Measurements from ENCODE around the gene PRX. TPM values are rescaled to one million over a fixed set of nuclear protein-coding genes. Genes with fewer than 3 reads are reported as not detected.

PRX gene
- total RNA-seq, 2 donors from 2014 or later, result 0.77 to 1.6 TPM

- no peaks in the 10 kb centered on the region for H3K9me3 Mint-ChIP-seq
- no peaks in the 10 kb centered on the region for H3K36me3 Mint-ChIP-seq
- no peak for ATAC-seq
- H3K27ac Mint-ChIP-seq, result no peak overlapping the region
- no peak for DNase-seq (ENCODE audit: low spot score in 2 of 2)
Observed at GRCh38 chr19:40407714-40408597, 5.2 kb downstream of the PRX start.

- H3K9me3 Mint-ChIP-seq, result no peaks in the 10 kb centered on the region
- peak overlapping the region in 1 of 2 donors; percentile 70 for H3K27ac Mint-ChIP-seq
- peak; percentile 86 to 87 for DNase-seq (ENCODE audit: low spot score in 2 of 2)
- no peaks in the 10 kb centered on the region for H3K36me3 Mint-ChIP-seq
- peak; percentile 76 to 90 for ATAC-seq
Observed at GRCh38 chr19:40403262-40403984, 9.8 kb downstream of the PRX start.

GRCh38 chr19:40400559-40400958 lies 12.6 kb downstream of the PRX start:
- DNase-seq (ENCODE audit: low spot score in 2 of 2) (no peak), ATAC-seq (no peak)
- no peaks in the 10 kb centered on the region for H3K36me3 Mint-ChIP-seq
- H3K27ac Mint-ChIP-seq, result no peak overlapping the region
- no peaks in the 10 kb centered on the region for H3K9me3 Mint-ChIP-seq

GRCh38 chr19:40398417-40399131 lies 14.6 kb downstream of the PRX start:
- Mint-ChIP-seq H3K9me3 (no peaks in the 10 kb centered on the region), H3K36me3 (no peaks in the 10 kb centered on the region)
- peak; percentile 30 to 74 for ATAC-seq

GRCh38 chr19:40397568-40397906 lies 15.6 kb downstream of the PRX start:
- no peaks in the 10 kb centered on the region for H3K9me3 Mint-ChIP-seq
- H3K27ac Mint-ChIP-seq, result no peak overlapping the region
- DNase-seq (ENCODE audit: low spot score in 2 of 2) (no peak), ATAC-seq (no peak)
- H3K36me3 Mint-ChIP-seq, result no peaks in the 10 kb centered on the region

More at GRCh38 chr19:40398417-40399131, 14.6 kb downstream of the PRX start:
- no peak overlapping the region for H3K27ac Mint-ChIP-seq
- peak in 1 of 2 donors; percentile 53 for DNase-seq (ENCODE audit: low spot score in 2 of 2)

- H3K36me3 Mint-ChIP-seq, result no peaks in the 10 kb centered on the region
- no peak overlapping the region for H3K27ac Mint-ChIP-seq
- no peak for ATAC-seq
- H3K9me3 Mint-ChIP-seq, result no peaks in the 10 kb centered on the region
- no peak for DNase-seq (ENCODE audit: low spot score in 2 of 2)
Observed at GRCh38 chr19:40396886-40397567, 16.2 kb downstream of the PRX start.

GRCh38 chr19:40395956-40396355 lies 17.2 kb downstream of the PRX start:
- DNase-seq (ENCODE audit: low spot score in 2 of 2) (no peak), ATAC-seq (no peak)
- H3K36me3 Mint-ChIP-seq, result no peaks in the 10 kb centered on the region
- H3K9me3 Mint-ChIP-seq, result no peaks in the 10 kb centered on the region
- no peak overlapping the region for H3K27ac Mint-ChIP-seq

- DNase-seq (ENCODE audit: low spot score in 2 of 2) (no peak), ATAC-seq (no peak)
- Mint-ChIP-seq H3K36me3 (no peaks in the 10 kb centered on the region), H3K9me3 (no peaks in the 10 kb centered on the region), H3K27ac (no peak overlapping the region)
Observed at GRCh38 chr19:40394816-40395210, 18.4 kb downstream of the PRX start.

GRCh38 chr19:40393894-40394815 lies 19.0 kb downstream of the PRX start:
- ATAC-seq (no peak), DNase-seq (ENCODE audit: low spot score in 2 of 2) (no peak)
- Mint-ChIP-seq H3K27ac (no peak overlapping the region), H3K36me3 (no peaks in the 10 kb centered on the region), H3K9me3 (no peaks in the 10 kb centered on the region)

- ATAC-seq, result no peak
- no peak for DNase-seq (ENCODE audit: low spot score in 2 of 2)
- Mint-ChIP-seq H3K9me3 (no peaks in the 10 kb centered on the region), H3K27ac (peak overlapping the region in 1 of 2 donors; percentile 45), H3K36me3 (no peaks in the 10 kb centered on the region)
Observed at GRCh38 chr19:40392894-40393517, 20.2 kb downstream of the PRX start.

GRCh38 chr19:40392123-40392522 lies 21.1 kb downstream of the PRX start:
- H3K36me3 Mint-ChIP-seq, result no peaks in the 10 kb centered on the region
- no peaks in the 10 kb centered on the region for H3K9me3 Mint-ChIP-seq
- DNase-seq (ENCODE audit: low spot score in 2 of 2), result no peak
- ATAC-seq, result no peak
- H3K27ac Mint-ChIP-seq, result peak overlapping the region in 1 of 2 donors; percentile 45

- no peaks in the 10 kb centered on the region for H3K36me3 Mint-ChIP-seq
- ATAC-seq (no peak), DNase-seq (ENCODE audit: low spot score in 2 of 2) (no peak)
- H3K27ac Mint-ChIP-seq, result no peak within 1 kb of the TSS
- H3K9me3 Mint-ChIP-seq, result no peaks in the 10 kb centered on the region
Observed at GRCh38 chr19:40390084-40390742, 23.0 kb downstream of the PRX start, which contains the start of gene HIPK4. Gene HIPK4 (minus strand): TSS chr19:40390181. CDS start chr19:40389902, 279 bp downstream.

- ATAC-seq (no peak), DNase-seq (ENCODE audit: low spot score in 2 of 2) (no peak)
- Mint-ChIP-seq H3K27ac (no peak overlapping the region), H3K9me3 (no peaks in the 10 kb centered on the region), H3K36me3 (no peaks in the 10 kb centered on the region)
Observed at GRCh38 chr19:40389404-40390083, 23.6 kb downstream of the PRX start.

- no peak for ATAC-seq
- H3K36me3 Mint-ChIP-seq, result no peaks in the 10 kb centered on the region
- DNase-seq (ENCODE audit: low spot score in 2 of 2), result no peak
- peak overlapping the region in 1 of 2 donors; percentile 57 for H3K27ac Mint-ChIP-seq
- no peaks in the 10 kb centered on the region for H3K9me3 Mint-ChIP-seq
Observed at GRCh38 chr19:40388481-40388880, 24.7 kb downstream of the PRX start.

All from activated naive CD4-positive, alpha-beta T cell treated with anti-CD3 and anti-CD28 coated beads, Interleukin-2, amount 50 U/mL, for 72 hours (primary cell).